Raji (cell line): ENCODE results near the gene KIF6.

Source experiments
- POLR2A ChIP-seq: IDR thresholded peaks from 2 replicates; pipeline ENCODE4 v1.6.1; 2011; ENCODE audit warnings: low read depth, low read length, control low read depth; ENCODE audit not compliant: insufficient read depth

The KIF6 gene

GRCh38 chr6:39348740-39349139 is 376.5 kb downstream of the KIF6 start:
- TF ChIP-seq POLR2A: no peak

GRCh38 chr6:39347906-39348585 is 377.2 kb downstream of the KIF6 start:
- no peak for TF ChIP-seq POLR2A

GRCh38 chr6:39347206-39347605 is 378.0 kb downstream of the KIF6 start:
- no peak for TF ChIP-seq POLR2A

- TF ChIP-seq POLR2A: no peak
Observed at GRCh38 chr6:39344821-39345280, 380.4 kb downstream of the KIF6 start.

GRCh38 chr6:39343396-39343870 is 381.8 kb downstream of the KIF6 start:
- TF ChIP-seq POLR2A: no peak

GRCh38 chr6:39342692-39343395 is 382.4 kb downstream of the KIF6 start:
- TF ChIP-seq POLR2A: no peak

GRCh38 chr6:39341937-39342336 is 383.3 kb downstream of the KIF6 start:
- no peak for TF ChIP-seq POLR2A

- TF ChIP-seq POLR2A: no peak
Observed at GRCh38 chr6:39341352-39341751, 383.9 kb downstream of the KIF6 start.

GRCh38 chr6:39339868-39340550 is 385.2 kb downstream of the KIF6 start:
- no peak for TF ChIP-seq POLR2A

- no peak for TF ChIP-seq POLR2A
Observed at GRCh38 chr6:39339096-39339867, 385.9 kb downstream of the KIF6 start.

GRCh38 chr6:39338397-39338796 is 386.8 kb downstream of the KIF6 start:
- no peak for TF ChIP-seq POLR2A

GRCh38 chr6:39335780-39336545 is 389.2 kb downstream of the KIF6 start:
- TF ChIP-seq POLR2A: no peak

GRCh38 chr6:39333644-39334438 is 391.4 kb downstream of the KIF6 start:
- TF ChIP-seq POLR2A: no peak

- TF ChIP-seq POLR2A: no peak
Observed at GRCh38 chr6:39330476-39330875, 394.7 kb downstream of the KIF6 start.
